Caco-2 (cell line): Measurements from ENCODE around the gene BGN. TPM values are rescaled to one million over a fixed set of nuclear protein-coding genes. Genes with fewer than 3 reads are reported as not detected.

ENCODE experiments used
- BruUV-seq: library from RNA; stranded (reverse); fragments of 400-500 nt; replicated peaks from 2 replicates; lab custom pipeline; 2021; lab: Mats Ljungman, UMichigan
- CTCF ChIA-PET: fragments of 300-600 bp; sonication (Branson Sonifier 250); formaldehyde crosslinking; loops from one replicate; lab custom pipeline; 2022; ENCODE audit warnings: antibody characterized with exemption; lab: Charles Lee
- POLR2A ChIA-PET: fragments of 300-600 bp; sonication (Branson Sonifier 250); formaldehyde crosslinking; loops from one replicate; lab custom pipeline; 2022; ENCODE audit warnings: antibody characterized with exemption; lab: Charles Lee
- DNase-seq, 2 experiments: peaks; one replicate each; pipeline versions ENCODE4 v3.0.0 to v3.0.0-alpha.2; 2020 to 2022
- H3K27me3 ChIP-seq: replicated peaks from 2 replicates; pipeline ENCODE4 v1.6.0; 2011; ENCODE audit warnings: low read length; ENCODE audit not compliant: control insufficient read depth, insufficient read depth
- H3K36me3 ChIP-seq: 2 replicates; pipeline ENCODE4 v1.5.1; 2011; ENCODE audit warnings: low read length; ENCODE audit not compliant: control insufficient read depth, insufficient read depth
- H3K4me1 ChIP-seq: fragments of 250-450 bp; sonication (Bioruptor Pico); 2 replicates; pipeline ENCODE4 v1.5.1; 2020; ENCODE audit warnings: mild to moderate bottlenecking
- H3K4me3 ChIP-seq: 2 replicates; pipeline ENCODE4 v1.5.1; 2011; ENCODE audit warnings: low read depth, mild to moderate bottlenecking, control low read depth, low read length
- H3K9me3 ChIP-seq: fragments of 250-450 bp; sonication (Bioruptor Pico); 2 replicates; pipeline ENCODE4 v1.5.1; 2020; ENCODE audit warnings: mild to moderate bottlenecking, moderate library complexity
- H3K27ac Mint-ChIP-seq: one replicate; pipeline ENCODE4 v1.8.0; 2022; ENCODE audit warnings: mixed read lengths; ENCODE audit not compliant: unreplicated experiment
- H3K27me3 Mint-ChIP-seq: one replicate; pipeline ENCODE4 v1.8.0; 2022; ENCODE audit warnings: mixed read lengths; ENCODE audit not compliant: insufficient read depth, unreplicated experiment
- H3K36me3 Mint-ChIP-seq: one replicate; pipeline ENCODE4 v1.8.0; 2022; ENCODE audit warnings: mild to moderate bottlenecking, mixed read lengths; ENCODE audit not compliant: insufficient read depth, unreplicated experiment
- H3K4me1 Mint-ChIP-seq: one replicate; pipeline ENCODE4 v1.8.0; 2022; ENCODE audit warnings: low read depth, mixed read lengths; ENCODE audit not compliant: unreplicated experiment
- H3K4me3 Mint-ChIP-seq: one replicate; pipeline ENCODE4 v1.8.0; 2022; ENCODE audit warnings: mild to moderate bottlenecking, moderate library complexity, mixed read lengths; ENCODE audit not compliant: unreplicated experiment
- H3K9me3 Mint-ChIP-seq: one replicate; pipeline ENCODE4 v1.8.0; 2022; ENCODE audit warnings: mixed read lengths; ENCODE audit not compliant: unreplicated experiment
- CTCF ChIP-seq, 2 experiments: fragments of 200-600 bp in 1 of 2; IDR thresholded peaks; 1 replicate in 1 of 2; 2 replicates in 1 of 2; pipeline versions ENCODE4 v1.5.1 to v1.8.0; 2011 to 2022; ENCODE audit warnings: antibody characterized with exemption in 1 of 2, control low read depth in 1 of 2, inconsistent platforms in 1 of 2, low read depth in 1 of 2, low read length in 1 of 2, mild to moderate bottlenecking in 1 of 2, moderate library complexity in 1 of 2; ENCODE audit not compliant: insufficient read depth in 1 of 2, severe bottlenecking in 1 of 2, unreplicated experiment in 1 of 2
- intact Hi-C: fragments of 100-400 bp; cut with micrococcal nuclease; formaldehyde crosslinking; loops from one replicate; pipeline ENCODE4 v1.10.0; 2022; ENCODE audit not compliant: unreplicated experiment
- total RNA-seq: library from RNA; stranded (reverse); gene quantifications from 2 replicates; pipeline ENCODE4 v1.2.3, GENCODE V29; 2022

The BGN gene
- total RNA-seq, 1 experiment from 2014 or later = 9.9 TPM

GRCh38 chrX:153493085-153493484 is 1.7 kb upstream of the BGN start:
- intact Hi-C loops = no loop called here

GRCh38 chrX:153494061-153494460 is 719 bp upstream of the BGN start:
- DNase-seq = no peak
- intact Hi-C loops = no loop called here
- Mint-ChIP-seq H3K4me3 (no peak overlapping the region), H3K27me3 (no peaks in the 10 kb centered on the region), H3K4me1 (no peaks in the 10 kb centered on the region), H3K36me3 (no peaks in the 10 kb centered on the region), H3K9me3 (no peaks in the 10 kb centered on the region), H3K27ac (no peak overlapping the region)
- Histone ChIP-seq H3K36me3 (no peaks in the 10 kb centered on the region), H3K27me3 (no peaks in the 10 kb centered on the region), H3K9me3 (no peaks in the 10 kb centered on the region), H3K4me1 (peaks cover 13% of the 10 kb centered on the region), H3K4me3 (no peak overlapping the region)
- CTCF ChIA-PET = interaction anchor here (2.0 to 2.1 kb wide), 2 partner anchors 23 to 33 kb away, joined by 11 to 16 read pairs; partner anchors contain the start of gene HAUS7
- TF ChIP-seq CTCF (IDR thresholded peaks at IDR 0.05; ENCODE audit: insufficient read depth in 1 of 2, low read depth in 1 of 2, low read length in 1 of 2, severe bottlenecking in 1 of 2, unreplicated experiment in 1 of 2) = no peak
- POLR2A ChIA-PET = no interaction called here
- BruUV-seq = no TSS peak

More at GRCh38 chrX:153493085-153493484, 1.7 kb upstream of the BGN start:
- no peak overlapping the region for H3K27ac Mint-ChIP-seq
- H3K9me3 Mint-ChIP-seq = no peaks in the 10 kb centered on the region
- H3K4me3 Mint-ChIP-seq = no peak overlapping the region
- POLR2A ChIA-PET = no interaction called here
- DNase-seq = no peak
- H3K36me3 Mint-ChIP-seq = no peaks in the 10 kb centered on the region
- no TSS peak for BruUV-seq
- Histone ChIP-seq H3K36me3 (no peaks in the 10 kb centered on the region), H3K27me3 (no peaks in the 10 kb centered on the region), H3K9me3 (no peaks in the 10 kb centered on the region), H3K4me3 (no peak overlapping the region), H3K4me1 (peaks cover 22% of the 10 kb centered on the region)
- H3K27me3 Mint-ChIP-seq = no peaks in the 10 kb centered on the region
- CTCF ChIA-PET = interaction anchor here (0.7 to 2.1 kb wide), 2 partner anchors 23 to 32 kb away, joined by 3 to 11 read pairs; partner anchors contain the start of gene HAUS7
- TF ChIP-seq CTCF (IDR thresholded peaks at IDR 0.05; ENCODE audit: insufficient read depth in 1 of 2, low read depth in 1 of 2, low read length in 1 of 2, severe bottlenecking in 1 of 2, unreplicated experiment in 1 of 2) = no peak
- H3K4me1 Mint-ChIP-seq = no peaks in the 10 kb centered on the region

GRCh38 chrX:153495362-153495751 is 577 bp downstream of the BGN start:
- Histone ChIP-seq H3K4me3 (no peak overlapping the region), H3K27me3 (no peaks in the 10 kb centered on the region), H3K4me1 (peaks cover 9% of the 10 kb centered on the region), H3K36me3 (no peaks in the 10 kb centered on the region), H3K9me3 (no peaks in the 10 kb centered on the region)
- no peaks in the 10 kb centered on the region for H3K36me3 Mint-ChIP-seq
- H3K4me3 Mint-ChIP-seq = peak overlapping the region; percentile 45
- no peaks in the 10 kb centered on the region for H3K27me3 Mint-ChIP-seq
- H3K9me3 Mint-ChIP-seq = no peaks in the 10 kb centered on the region
- no peak for TF ChIP-seq CTCF (IDR thresholded peaks at IDR 0.05; ENCODE audit: insufficient read depth in 1 of 2, low read depth in 1 of 2, low read length in 1 of 2, severe bottlenecking in 1 of 2, unreplicated experiment in 1 of 2)
- H3K4me1 Mint-ChIP-seq = no peaks in the 10 kb centered on the region
- ChIA-PET CTCF (interaction anchor here (2.0 to 2.1 kb wide), 2 partner anchors 24 to 34 kb away, joined by 11 to 16 read pairs; partner anchors contain the start of gene HAUS7), POLR2A (no interaction called here)
- peak overlapping the region; percentile 27 for H3K27ac Mint-ChIP-seq
- intact Hi-C loops = loop anchor here (1.0 kb wide), 1 partner anchor 25 kb away; the partner anchor contains the start of gene HAUS7
- no peak for DNase-seq
- BruUV-seq = no TSS peak
